Activated CD8-positive, alpha-beta memory T cell treated with anti-CD3 and anti-CD28 coated beads, Interleukin-2, amount 10 ng/mL, durations not matched to agents 7 days and 5 days (primary cell): ENCODE measurements around the gene PHYH. TPM values are rescaled to one million over a fixed set of nuclear protein-coding genes. Genes with fewer than 3 reads are reported as not detected.
"Not testable (repeated sequence)": the region's sequence is repeated elsewhere in the genome, so short reads cannot be mapped to it uniquely, and the experiment has no call there.

Source experiments
- ATAC-seq: fragments of 150-1000 bp; cut with Tn5 transposase; one replicate; pipeline ENCODE4 v1.10.0; 2021; ENCODE audit warnings: moderate library complexity
- CTCF ChIA-PET: fragments of 350-600 bp; sonication (Branson Sonifier 250); formaldehyde crosslinking; loops from one replicate; lab custom pipeline; 2021; ENCODE audit warnings: antibody characterized with exemption; lab: Charles Lee
- DNase-seq: peaks from one replicate; pipeline ENCODE4 v3.0.0-alpha.2; 2020
- H3K27ac Mint-ChIP-seq: one replicate; pipeline ENCODE4 v1.8.0; 2021; ENCODE audit warnings: mild to moderate bottlenecking, mixed read lengths
- H3K27me3 Mint-ChIP-seq: one replicate; pipeline ENCODE4 v1.8.0; 2021; ENCODE audit warnings: mixed read lengths
- H3K36me3 Mint-ChIP-seq: one replicate; pipeline ENCODE4 v1.8.0; 2021; ENCODE audit warnings: mild to moderate bottlenecking, mixed read lengths
- H3K4me1 Mint-ChIP-seq: one replicate; pipeline ENCODE4 v1.8.0; 2021; ENCODE audit warnings: mixed read lengths
- H3K4me3 Mint-ChIP-seq: one replicate; pipeline ENCODE4 v1.8.0; 2021; ENCODE audit warnings: mild to moderate bottlenecking, moderate library complexity, mixed read lengths
- H3K9me3 Mint-ChIP-seq: one replicate; pipeline ENCODE4 v1.8.0; 2022; ENCODE audit warnings: low read depth, mixed read lengths
- total RNA-seq, 2 experiments: library from RNA; stranded (reverse); gene quantifications; one replicate each; pipeline ENCODE4 v1.2.3, GENCODE V29; 2021

PHYH gene
- total RNA-seq, 2 experiments from 2014 or later = 13.6 to 14.4 TPM

DNA sequence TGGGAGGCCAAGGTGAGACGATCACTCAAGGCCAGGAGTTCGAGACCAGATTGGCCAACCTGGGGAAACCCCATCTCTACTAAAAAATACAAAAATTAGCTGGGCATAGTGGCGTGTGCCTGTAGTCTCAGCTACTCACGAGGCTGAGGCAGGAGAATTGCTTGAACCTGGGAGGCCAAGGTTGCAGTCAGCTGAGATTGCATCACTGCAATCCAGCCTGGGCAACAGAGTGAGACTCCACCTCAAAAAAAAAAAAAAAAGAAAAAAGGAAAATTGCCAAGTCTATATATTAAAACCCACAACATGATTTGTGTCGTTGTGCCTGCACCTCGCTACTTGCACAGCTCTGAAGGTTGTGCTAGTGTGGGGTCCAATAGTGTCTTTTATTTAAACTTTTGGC lies 17.5 kb downstream of the PHYH start:
- H3K36me3 Mint-ChIP-seq, H3K9me3 Mint-ChIP-seq, H3K27ac Mint-ChIP-seq, H3K4me3 Mint-ChIP-seq, H3K4me1 Mint-ChIP-seq, DNase-seq, H3K27me3 Mint-ChIP-seq, ATAC-seq: not testable (repeated sequence)
- CTCF ChIA-PET = interaction anchor here (0.7 kb wide), 1 partner anchor 171 kb away, joined by 3 read pairs; no protein-coding TSS in a partner anchor

DNA sequence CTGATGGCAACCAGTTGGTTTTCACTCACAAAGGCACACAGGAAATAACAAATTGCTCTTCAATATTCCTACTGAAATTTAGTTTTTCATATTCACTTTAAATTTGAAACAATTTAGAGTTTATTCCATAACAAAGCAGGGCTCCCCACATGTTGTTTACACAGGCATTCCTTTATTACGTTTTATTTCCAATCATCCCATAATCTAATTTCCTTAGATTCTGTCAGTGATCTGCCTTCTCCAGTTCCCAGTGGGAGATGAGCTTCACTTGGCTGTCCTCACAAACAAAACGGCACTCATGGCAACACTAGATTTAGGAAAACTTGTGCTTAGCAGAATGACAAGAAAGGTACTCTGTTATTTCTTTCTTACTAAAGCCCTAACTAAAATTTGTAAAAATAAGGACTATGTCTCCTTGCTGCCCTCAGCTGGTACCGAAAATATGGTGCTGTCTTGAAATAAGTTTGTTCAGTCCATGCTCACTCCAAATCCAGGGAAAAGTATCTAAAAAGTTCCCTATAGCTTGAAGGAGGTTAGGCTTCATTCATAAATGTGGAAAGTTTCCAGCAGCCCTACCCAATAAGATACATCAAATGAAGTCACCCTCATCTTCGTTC lies 23.0 kb downstream of the PHYH start:
- Mint-ChIP-seq H3K4me3 (no peak overlapping the region), H3K36me3 (peaks cover 1% of the 10 kb centered on the region), H3K27me3 (no peaks in the 10 kb centered on the region), H3K4me1 (peaks cover under 1% of the 10 kb centered on the region), H3K27ac (no peak overlapping the region), H3K9me3 (no peaks in the 10 kb centered on the region)
- CTCF ChIA-PET = interaction anchor here (0.5 to 1.2 kb wide), 3 partner anchors 8 to 34 kb away, joined by 3 read pairs; no protein-coding TSS in a partner anchor
- no peak for DNase-seq
- no peak for ATAC-seq

- H3K9me3 Mint-ChIP-seq, H3K4me3 Mint-ChIP-seq, ATAC-seq, DNase-seq, H3K27me3 Mint-ChIP-seq, H3K4me1 Mint-ChIP-seq, CTCF ChIA-PET, H3K27ac Mint-ChIP-seq, H3K36me3 Mint-ChIP-seq: not testable (repeated sequence)
These were observed 23.7 kb downstream of the PHYH start for GRCh38 chr10:13276146-13276545.

DNA sequence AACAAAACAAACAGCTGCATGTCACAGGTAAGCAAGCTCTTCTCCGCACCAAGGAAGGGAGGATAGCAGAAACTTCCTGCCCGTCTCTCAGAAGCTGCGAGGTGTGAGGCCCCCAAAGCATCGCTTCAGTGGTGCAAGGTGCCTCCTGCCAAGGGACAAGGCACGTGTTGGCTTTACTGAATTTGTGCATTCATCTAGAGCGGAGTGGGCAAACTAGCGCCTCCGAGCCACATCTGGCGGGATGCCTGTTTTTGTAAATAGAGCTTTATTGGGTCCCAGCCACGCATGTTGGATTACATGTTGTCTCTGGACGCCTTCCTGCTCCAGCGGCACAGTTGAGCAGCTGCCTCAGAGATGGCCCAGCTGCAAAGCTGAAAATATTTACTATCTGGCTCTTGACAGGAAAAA lies 27.7 kb downstream of the PHYH start:
- Mint-ChIP-seq H3K27me3 (no peaks in the 10 kb centered on the region), H3K4me3 (no peak overlapping the region), H3K27ac (no peak overlapping the region), H3K9me3 (no peaks in the 10 kb centered on the region), H3K4me1 (peaks cover 6% of the 10 kb centered on the region), H3K36me3 (peaks cover 1% of the 10 kb centered on the region)
- CTCF ChIA-PET = interaction anchor here (1.2 to 1.9 kb wide), 2 partner anchors 28 to 30 kb away, joined by 5 to 8 read pairs; partner anchors contain the start of gene PHYH
- no peak for ATAC-seq
- DNase-seq = no peak

GRCh38 chr10:13271552-13272163 lies 28.2 kb downstream of the PHYH start:
- CTCF ChIA-PET = interaction anchor here (1.2 to 1.9 kb wide), 2 partner anchors 28 to 31 kb away, joined by 5 to 8 read pairs; partner anchors contain the start of gene PHYH
- H3K4me1 Mint-ChIP-seq = peaks cover 6% of the 10 kb centered on the region
- peak; percentile 68 for ATAC-seq
- no peaks in the 10 kb centered on the region for H3K9me3 Mint-ChIP-seq
- no peaks in the 10 kb centered on the region for H3K27me3 Mint-ChIP-seq
- DNase-seq = peak; percentile 72
- no peak overlapping the region for H3K4me3 Mint-ChIP-seq
- no peak overlapping the region for H3K27ac Mint-ChIP-seq
- H3K36me3 Mint-ChIP-seq = no peaks in the 10 kb centered on the region

DNA sequence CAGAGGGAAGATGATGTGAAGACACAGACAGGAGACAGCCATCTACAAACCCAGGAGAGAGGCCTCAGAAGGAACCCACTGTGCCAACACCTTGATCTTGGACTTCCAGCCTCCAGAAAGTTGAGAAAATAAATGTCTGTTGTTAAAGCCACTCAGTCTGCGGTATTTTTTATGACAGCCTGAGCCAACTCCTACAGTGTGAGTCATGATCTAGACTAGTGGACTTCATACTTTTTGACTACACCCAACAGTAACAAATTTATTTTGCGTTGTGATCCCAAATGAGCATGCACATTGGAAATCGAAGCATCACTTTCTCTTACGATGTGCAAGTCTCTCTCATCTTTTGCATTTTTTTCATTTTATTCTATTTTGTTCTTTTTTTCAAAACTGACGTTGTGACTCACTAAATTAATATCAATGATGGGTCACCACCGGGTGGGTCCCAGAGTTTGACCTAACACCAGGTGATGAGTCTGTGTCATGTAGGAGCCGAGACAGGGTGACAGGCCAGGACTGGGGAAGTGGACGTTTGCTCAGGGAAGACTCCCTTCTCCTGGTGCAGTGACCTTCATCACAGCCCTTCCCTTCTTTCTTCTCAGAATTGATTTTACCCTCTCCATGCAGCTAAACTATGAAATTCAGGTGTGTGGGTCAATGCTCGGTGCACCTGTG lies 28.9 kb downstream of the PHYH start:
- Mint-ChIP-seq H3K36me3 (no peaks in the 10 kb centered on the region), H3K27ac (no peak overlapping the region), H3K27me3 (peaks cover 2% of the 10 kb centered on the region), H3K4me1 (peaks cover 6% of the 10 kb centered on the region), H3K9me3 (no peaks in the 10 kb centered on the region), H3K4me3 (no peak overlapping the region)
- DNase-seq (no peak), ATAC-seq (no peak)
- CTCF ChIA-PET = interaction anchor here (1.9 kb wide), 1 partner anchor 32 kb away, joined by 8 read pairs; no protein-coding TSS in a partner anchor

GRCh38 chr10:13268841-13269240 lies 31.0 kb downstream of the PHYH start:
- H3K27ac Mint-ChIP-seq = no peak overlapping the region
- H3K9me3 Mint-ChIP-seq = no peaks in the 10 kb centered on the region
- CTCF ChIA-PET = no interaction called here
- no peaks in the 10 kb centered on the region for H3K36me3 Mint-ChIP-seq
- H3K27me3 Mint-ChIP-seq = peaks cover 4% of the 10 kb centered on the region
- DNase-seq (no peak), ATAC-seq (no peak)
- H3K4me3 Mint-ChIP-seq = no peak overlapping the region
- peaks cover 10% of the 10 kb centered on the region for H3K4me1 Mint-ChIP-seq

DNA sequence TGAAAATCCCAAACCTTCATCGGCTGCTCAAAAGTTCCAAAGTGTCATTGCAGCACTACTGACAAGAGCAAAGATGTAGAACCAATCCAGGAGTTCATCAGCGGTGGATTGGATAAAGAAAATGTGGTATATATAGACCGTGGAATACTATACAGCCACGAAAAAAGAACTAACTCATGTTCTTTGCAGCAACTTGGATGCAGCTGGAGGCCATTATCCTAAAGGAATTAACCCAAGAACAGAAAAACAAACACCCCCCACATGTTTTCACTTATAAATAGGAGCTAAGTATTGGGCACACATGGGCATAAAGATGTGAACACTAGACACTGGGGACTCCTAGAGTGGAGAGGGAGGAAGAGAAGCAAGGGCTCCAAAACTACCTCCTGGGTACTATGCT lies 31.6 kb downstream of the PHYH start:
- CTCF ChIA-PET = no interaction called here
- Mint-ChIP-seq H3K36me3 (no peaks in the 10 kb centered on the region), H3K4me3 (no peak overlapping the region), H3K4me1 (peaks cover 10% of the 10 kb centered on the region), H3K27ac (no peak overlapping the region), H3K9me3 (no peaks in the 10 kb centered on the region), H3K27me3 (peaks cover 10% of the 10 kb centered on the region)
- DNase-seq = no peak
- ATAC-seq = no peak

GRCh38 chr10:13263591-13263990 lies 36.3 kb downstream of the PHYH start:
- H3K27ac Mint-ChIP-seq = no peak overlapping the region
- no peak overlapping the region for H3K4me3 Mint-ChIP-seq
- ATAC-seq (no peak), DNase-seq (no peak)
- H3K9me3 Mint-ChIP-seq = peaks cover 2% of the 10 kb centered on the region
- H3K27me3 Mint-ChIP-seq = peaks cover 22% of the 10 kb centered on the region
- CTCF ChIA-PET = no interaction called here
- no peaks in the 10 kb centered on the region for H3K36me3 Mint-ChIP-seq
- H3K4me1 Mint-ChIP-seq = peaks cover 3% of the 10 kb centered on the region

GRCh38 chr10:13262433-13262832 lies 37.4 kb downstream of the PHYH start:
- Mint-ChIP-seq H3K4me1 (peaks cover 3% of the 10 kb centered on the region), H3K4me3 (no peak overlapping the region), H3K36me3 (no peaks in the 10 kb centered on the region), H3K27me3 (peaks cover 22% of the 10 kb centered on the region), H3K27ac (no peak overlapping the region), H3K9me3 (peaks cover 2% of the 10 kb centered on the region)
- ATAC-seq (no peak), DNase-seq (no peak)
- CTCF ChIA-PET = no interaction called here

DNA sequence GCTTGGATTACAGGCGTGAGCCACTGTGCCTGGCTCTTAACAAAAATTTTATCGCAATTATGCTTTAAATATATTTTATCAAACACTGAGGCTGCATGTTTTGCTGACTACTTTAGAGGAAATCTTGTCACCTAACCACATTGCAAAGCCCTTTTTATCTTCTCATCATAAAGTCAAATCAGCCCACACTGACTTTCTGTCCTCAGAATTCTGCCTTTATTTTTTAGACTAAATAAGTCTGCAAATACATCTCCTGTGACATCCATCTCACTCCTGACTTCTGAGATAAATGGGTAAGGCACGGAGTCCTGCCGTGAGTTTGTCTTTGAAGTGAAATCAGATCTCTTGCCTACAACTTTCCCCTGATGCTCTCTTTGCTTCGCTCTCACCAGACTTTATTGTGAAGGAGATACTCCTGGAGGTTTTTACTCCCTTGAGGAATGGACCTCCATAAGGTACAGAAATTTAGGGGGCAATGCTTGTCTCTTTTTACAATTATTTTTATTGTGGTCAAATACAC lies 42.2 kb downstream of the PHYH start:
- CTCF ChIA-PET = no interaction called here
- Mint-ChIP-seq H3K27ac (no peak overlapping the region), H3K27me3 (peaks cover 33% of the 10 kb centered on the region), H3K4me3 (no peak overlapping the region), H3K4me1 (no peaks in the 10 kb centered on the region), H3K36me3 (no peaks in the 10 kb centered on the region), H3K9me3 (peaks cover 2% of the 10 kb centered on the region)
- ATAC-seq = no peak
- no peak for DNase-seq

GRCh38 chr10:13256627-13257026 lies 43.2 kb downstream of the PHYH start:
- Mint-ChIP-seq H3K27me3 (peaks cover 29% of the 10 kb centered on the region), H3K4me1 (no peaks in the 10 kb centered on the region), H3K9me3 (peaks cover 2% of the 10 kb centered on the region), H3K4me3 (no peak overlapping the region), H3K36me3 (no peaks in the 10 kb centered on the region), H3K27ac (no peak overlapping the region)
- CTCF ChIA-PET = interaction anchor here (0.9 kb wide), 1 partner anchor 183 kb away, joined by 3 read pairs; no protein-coding TSS in a partner anchor
- ATAC-seq (no peak), DNase-seq (no peak)

DNA sequence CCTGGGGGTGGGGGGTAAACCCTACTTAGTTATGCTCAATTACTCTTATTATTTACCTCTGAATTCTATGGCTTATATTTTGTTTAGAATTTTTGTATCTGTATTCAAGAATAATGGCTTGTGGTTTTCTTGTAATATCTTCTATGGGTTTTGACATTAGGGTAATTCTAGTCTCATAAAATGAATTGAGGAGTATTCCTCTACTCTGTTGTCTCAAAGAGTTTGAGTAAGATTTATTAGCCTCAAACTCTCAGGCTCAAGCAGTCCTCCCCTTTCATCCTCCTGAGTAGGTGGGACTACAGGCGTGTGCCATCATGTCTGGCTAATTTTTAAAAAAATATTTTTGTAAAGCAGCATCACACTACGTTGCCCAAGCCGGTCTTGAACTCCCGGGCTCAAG lies 46.1 kb downstream of the PHYH start:
- no peaks in the 10 kb centered on the region for H3K36me3 Mint-ChIP-seq
- DNase-seq (no peak), ATAC-seq (no peak)
- H3K27me3 Mint-ChIP-seq = peaks cover 31% of the 10 kb centered on the region
- no peak overlapping the region for H3K4me3 Mint-ChIP-seq
- H3K4me1 Mint-ChIP-seq = no peaks in the 10 kb centered on the region
- CTCF ChIA-PET = no interaction called here
- no peaks in the 10 kb centered on the region for H3K9me3 Mint-ChIP-seq
- no peak overlapping the region for H3K27ac Mint-ChIP-seq
